ENCODE results near the gene TLR3.

GRCh38 chr4:186105647-186106321 is 36.8 kb downstream of the TLR3 start:
- no peak for TF ChIP-seq GATA2 (IDR thresholded peaks at IDR 0.05; ENCODE audit: low read depth, low read length)
- no peak for TF ChIP-seq GATA3 (IDR thresholded peaks at IDR 0.05; ENCODE audit: low read depth, low read length)
